NT2/D1 (cell line): Measurements from ENCODE around the gene ALDH7A1.

Experiments used
- DNase-seq: peaks from one replicate; pipeline ENCODE4 v3.0.0-alpha.2; 2011; ENCODE audit warnings: low read depth, low spot score
- H3K27me3 ChIP-seq: 2 replicates; pipeline ENCODE4 v1.6.0; 2011; ENCODE audit warnings: mild to moderate bottlenecking; ENCODE audit not compliant: insufficient read length, insufficient read depth
- H3K36me3 ChIP-seq: 2 replicates; pipeline ENCODE4 v1.6.1; 2011; ENCODE audit warnings: mild to moderate bottlenecking, low read length, mixed read lengths; ENCODE audit not compliant: insufficient read depth, insufficient read length
- H3K4me1 ChIP-seq: 2 replicates; pipeline ENCODE4 v1.5.1; 2011; ENCODE audit not compliant: insufficient read depth, insufficient read length
- H3K4me3 ChIP-seq: 2 replicates; pipeline ENCODE4 v1.5.1; 2011; ENCODE audit warnings: low read depth; ENCODE audit not compliant: insufficient read length
- H3K9ac ChIP-seq: 2 replicates; pipeline ENCODE4 v1.6.0; 2011; ENCODE audit warnings: low read depth; ENCODE audit not compliant: insufficient read length
- H3K9me3 ChIP-seq: 2 replicates; pipeline ENCODE4 v1.5.1; 2011; ENCODE audit warnings: mild to moderate bottlenecking, low read length; ENCODE audit not compliant: insufficient read depth
- SUZ12 ChIP-seq: IDR thresholded peaks from 2 replicates; pipeline ENCODE4 v1.6.1; 2011; ENCODE audit not compliant: insufficient read length, insufficient read depth; ENCODE audit errors: extremely low read depth
- YY1 ChIP-seq: IDR thresholded peaks from 2 replicates; pipeline ENCODE4 v1.6.1; 2011; ENCODE audit not compliant: insufficient read length, insufficient read depth
- ZNF274 ChIP-seq: IDR thresholded peaks from 2 replicates; pipeline ENCODE4 v1.6.1; 2011; ENCODE audit warnings: mild to moderate bottlenecking, low read depth, low read length

Gene ALDH7A1

GRCh38 chr5:126484253-126484652, 110.8 kb downstream of the ALDH7A1 start:
- H3K27me3 ChIP-seq, result no peaks in the 10 kb centered on the region
- peaks cover 12% of the 10 kb centered on the region for H3K36me3 ChIP-seq
- no peaks in the 10 kb centered on the region for H3K9me3 ChIP-seq
- no peaks in the 10 kb centered on the region for H3K4me1 ChIP-seq
- TF ChIP-seq SUZ12 (no peak), ZNF274 (no peak), YY1 (no peak)
- H3K9ac ChIP-seq, result no peak overlapping the region
- no peak for DNase-seq
- H3K4me3 ChIP-seq, result no peak overlapping the region

GRCh38 chr5:126483156-126483555, 111.9 kb downstream of the ALDH7A1 start:
- no peak for DNase-seq
- Histone ChIP-seq H3K9me3 (no peaks in the 10 kb centered on the region), H3K27me3 (no peaks in the 10 kb centered on the region), H3K4me1 (no peaks in the 10 kb centered on the region), H3K9ac (no peak overlapping the region), H3K36me3 (peaks cover 12% of the 10 kb centered on the region), H3K4me3 (no peak overlapping the region)
- TF ChIP-seq ZNF274 (no peak), SUZ12 (no peak), YY1 (no peak)

- no peak for TF ChIP-seq SUZ12
- TF ChIP-seq ZNF274, result no peak
- no peak for TF ChIP-seq YY1
- Histone ChIP-seq H3K27me3 (no peaks in the 10 kb centered on the region), H3K36me3 (peaks cover 12% of the 10 kb centered on the region), H3K4me1 (no peaks in the 10 kb centered on the region), H3K9me3 (no peaks in the 10 kb centered on the region), H3K4me3 (no peak overlapping the region), H3K9ac (no peak overlapping the region)
- no peak for DNase-seq
Measured at GRCh38 chr5:126482591-126482990, 112.4 kb downstream of the ALDH7A1 start.

GRCh38 chr5:126481243-126481642, 113.8 kb downstream of the ALDH7A1 start:
- TF ChIP-seq SUZ12 (no peak), ZNF274 (no peak), YY1 (no peak)
- H3K36me3 ChIP-seq, result peaks cover 5% of the 10 kb centered on the region
- H3K9me3 ChIP-seq, result no peaks in the 10 kb centered on the region
- no peak overlapping the region for H3K4me3 ChIP-seq
- H3K9ac ChIP-seq, result no peak overlapping the region
- H3K4me1 ChIP-seq, result no peaks in the 10 kb centered on the region
- no peak for DNase-seq
- no peaks in the 10 kb centered on the region for H3K27me3 ChIP-seq
